Measurements from ENCODE around the gene JPH3.
A peak's percentile ranks its signal among the peaks of the same experiment; 100 is the strongest.

DNA sequence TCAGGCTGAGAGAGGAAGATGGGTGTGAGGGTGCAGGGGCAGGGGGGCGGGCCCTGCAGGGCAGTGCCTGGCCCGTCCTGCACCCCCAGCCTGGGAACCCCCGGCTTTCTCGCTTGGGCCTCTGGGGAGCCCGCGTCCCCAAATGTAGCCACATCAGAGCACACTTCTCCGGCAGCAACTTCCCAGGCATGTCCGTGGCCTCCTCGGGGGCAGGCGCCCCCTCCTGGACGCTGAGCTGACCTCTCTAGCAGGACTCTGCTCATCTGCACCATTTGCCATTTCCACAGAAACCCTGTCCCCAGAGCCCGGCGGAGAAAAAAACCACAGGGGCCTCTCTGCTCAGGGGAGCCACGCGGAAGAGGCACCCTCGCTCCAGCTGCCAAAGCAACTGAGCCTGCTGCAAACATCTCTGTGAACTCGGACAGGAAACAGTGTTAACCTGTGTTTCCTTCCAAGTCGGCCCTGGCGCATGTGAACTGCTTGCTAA, 100.1 kb downstream of the JPH3 start:
- TF ChIP-seq, protein P1, sequence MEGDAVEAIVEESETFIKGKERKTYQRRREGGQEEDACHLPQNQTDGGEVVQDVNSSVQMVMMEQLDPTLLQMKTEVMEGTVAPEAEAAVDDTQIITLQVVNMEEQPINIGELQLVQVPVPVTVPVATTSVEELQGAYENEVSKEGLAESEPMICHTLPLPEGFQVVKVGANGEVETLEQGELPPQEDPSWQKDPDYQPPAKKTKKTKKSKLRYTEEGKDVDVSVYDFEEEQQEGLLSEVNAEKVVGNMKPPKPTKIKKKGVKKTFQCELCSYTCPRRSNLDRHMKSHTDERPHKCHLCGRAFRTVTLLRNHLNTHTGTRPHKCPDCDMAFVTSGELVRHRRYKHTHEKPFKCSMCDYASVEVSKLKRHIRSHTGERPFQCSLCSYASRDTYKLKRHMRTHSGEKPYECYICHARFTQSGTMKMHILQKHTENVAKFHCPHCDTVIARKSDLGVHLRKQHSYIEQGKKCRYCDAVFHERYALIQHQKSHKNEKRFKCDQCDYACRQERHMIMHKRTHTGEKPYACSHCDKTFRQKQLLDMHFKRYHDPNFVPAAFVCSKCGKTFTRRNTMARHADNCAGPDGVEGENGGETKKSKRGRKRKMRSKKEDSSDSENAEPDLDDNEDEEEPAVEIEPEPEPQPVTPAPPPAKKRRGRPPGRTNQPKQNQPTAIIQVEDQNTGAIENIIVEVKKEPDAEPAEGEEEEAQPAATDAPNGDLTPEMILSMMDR (IDR thresholded peaks at IDR 0.05), result peak in 1 of 6 experiments; percentile 28
- TF ChIP-seq POLR2A (IDR thresholded peaks at IDR 0.05), result no peak
